GM18858 (cell line): Measurements from ENCODE around the gene P2RY8.
"Not testable (repeated sequence)": the region's sequence is repeated elsewhere in the genome, so short reads cannot be mapped to it uniquely, and the experiment has no call there.

Experiments used
- ATAC-seq: cut with Tn5 transposase; IDR thresholded peaks from one replicate; pipeline ENCODE4 v1.9.1; 2021; ENCODE audit not compliant: unreplicated experiment

Gene P2RY8

DNA sequence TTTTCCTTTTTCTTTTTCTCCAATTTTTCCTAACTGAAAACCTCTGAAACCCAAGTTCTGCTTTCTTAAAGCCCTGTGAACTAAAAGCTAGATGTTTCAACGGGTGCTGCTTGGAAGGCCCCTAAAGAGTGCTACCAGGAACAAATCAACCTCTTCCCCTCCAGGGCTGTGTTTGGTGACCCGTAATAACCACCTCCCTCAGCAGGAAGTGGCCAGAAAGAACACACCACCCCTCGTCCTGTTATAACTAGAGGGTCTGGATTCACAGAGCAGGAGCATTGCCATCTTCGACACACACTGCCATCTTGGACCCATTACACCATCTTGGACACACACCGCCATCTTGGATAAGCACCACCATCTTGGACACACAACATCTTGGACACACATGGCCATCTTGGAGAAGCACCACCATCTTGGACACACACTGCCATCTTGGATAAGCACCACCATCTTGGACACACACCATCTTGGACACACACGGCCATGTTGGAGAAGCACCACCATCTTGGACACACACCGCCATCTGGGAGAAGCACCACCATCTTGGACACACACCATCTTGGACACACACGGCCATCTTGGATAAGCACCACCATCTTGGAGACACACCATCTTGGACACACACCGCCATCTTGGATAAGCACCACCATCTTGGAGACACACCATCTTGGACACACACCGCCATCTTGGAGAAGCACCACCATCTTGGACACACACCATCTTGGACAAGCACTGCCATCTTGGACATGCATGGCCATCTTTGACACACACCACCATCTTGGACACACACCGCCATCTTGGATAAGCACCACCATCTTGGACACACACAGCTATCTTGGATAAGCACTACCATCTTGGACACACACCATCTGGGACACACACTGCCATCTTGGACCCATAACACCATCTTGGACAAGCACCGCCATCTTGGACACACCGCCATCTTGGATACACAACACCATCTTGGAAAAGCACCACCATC, 89.7 kb downstream of the P2RY8 start:
- ATAC-seq, result not testable (repeated sequence)

DNA sequence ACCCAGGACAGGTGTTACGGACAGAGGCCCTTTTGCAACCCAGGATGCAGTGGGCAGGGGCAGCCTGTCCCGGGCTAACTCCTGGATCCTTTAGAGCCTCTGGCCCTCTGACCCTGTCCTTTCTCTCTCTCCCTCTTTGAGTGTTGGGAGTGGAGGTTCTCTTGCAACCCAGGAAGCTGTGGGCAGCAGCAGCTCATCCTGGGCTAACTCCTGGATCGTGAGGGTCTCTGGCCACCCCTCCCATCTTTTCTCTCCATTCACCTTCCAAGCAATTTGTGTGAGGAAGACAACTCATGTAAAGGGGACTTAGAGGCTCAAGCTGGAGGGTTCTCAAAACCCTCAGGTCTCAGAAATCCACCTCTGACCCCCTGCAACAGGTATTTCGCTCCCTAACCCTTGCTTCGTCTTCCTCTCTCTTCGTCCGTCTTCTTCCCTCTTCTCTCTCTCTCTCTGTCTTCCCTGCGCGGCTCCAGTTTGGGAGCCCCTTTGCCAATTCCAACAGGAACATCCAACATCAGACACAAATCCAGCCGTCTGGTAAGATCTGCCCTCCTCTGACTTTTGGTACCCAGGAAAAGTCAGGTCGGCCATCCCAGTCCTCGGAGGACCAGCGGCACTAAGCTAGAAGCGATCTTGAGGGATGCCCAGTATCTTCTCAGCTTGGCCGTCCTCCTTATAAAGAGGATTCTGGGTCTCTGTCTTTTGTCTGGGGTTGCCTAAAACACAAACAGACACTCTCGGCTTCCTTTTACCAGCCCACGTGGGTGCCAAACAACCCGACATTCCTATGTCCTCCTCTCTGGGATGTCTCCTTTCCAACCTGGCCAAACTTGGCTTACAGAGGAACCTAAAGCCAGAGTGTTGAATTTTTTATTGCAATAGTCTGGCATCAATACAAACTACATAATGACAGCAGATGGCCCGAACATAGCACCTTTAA, 92.2 kb downstream of the P2RY8 start:
- no peak for ATAC-seq

DNA sequence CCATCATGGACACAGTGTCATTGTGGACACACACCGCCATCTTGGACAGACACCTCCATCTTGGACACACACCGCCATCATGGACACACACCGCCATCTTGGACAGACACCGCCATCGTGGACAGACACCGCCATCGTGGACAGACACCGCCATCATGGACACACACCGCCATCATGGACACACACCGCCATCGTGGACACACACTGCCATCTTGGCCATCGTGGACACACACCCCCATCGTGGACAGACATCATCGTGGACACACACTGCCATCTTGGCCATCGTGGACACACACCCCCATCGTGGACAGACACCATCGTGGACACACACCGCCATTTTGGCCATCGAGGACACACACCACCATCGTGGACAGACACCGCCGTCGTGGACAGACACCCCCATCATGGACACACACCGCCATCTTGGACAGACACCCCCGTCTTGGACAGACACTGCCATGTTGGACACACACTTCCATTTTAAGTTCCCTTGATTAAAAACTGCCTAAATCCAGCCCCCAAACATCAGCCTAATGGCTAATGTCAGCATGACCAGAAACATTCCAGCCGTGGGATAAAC, 93.4 kb downstream of the P2RY8 start:
- no peak for ATAC-seq

DNA sequence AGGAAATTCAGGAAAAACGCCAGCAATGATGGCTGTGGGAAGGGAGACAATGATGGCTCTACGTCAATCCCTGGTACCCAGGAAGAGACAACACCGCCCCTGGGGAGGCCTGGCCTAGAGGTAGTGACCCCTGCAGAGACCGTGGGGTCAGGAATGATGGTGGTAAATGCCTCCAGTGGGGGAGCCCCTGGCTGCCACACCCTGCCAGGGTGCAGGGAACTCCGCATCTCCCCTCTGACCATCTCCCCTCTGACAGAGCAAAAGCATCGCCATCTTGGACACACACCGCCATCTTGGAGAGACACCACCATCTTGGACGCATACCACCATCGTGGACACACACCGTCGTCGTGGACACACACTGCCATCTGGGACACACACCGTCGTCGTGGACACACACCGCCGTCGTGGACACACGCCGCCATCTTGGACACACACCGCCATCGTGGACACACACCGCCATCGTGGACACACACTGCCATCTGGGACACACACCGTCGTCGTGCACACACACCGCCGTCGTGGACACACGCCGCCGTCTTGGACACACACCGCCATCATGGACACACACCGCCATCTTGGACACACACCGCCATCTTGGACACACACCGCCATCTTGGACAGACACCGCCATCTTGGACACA, 94.1 kb downstream of the P2RY8 start:
- ATAC-seq, result no peak

DNA sequence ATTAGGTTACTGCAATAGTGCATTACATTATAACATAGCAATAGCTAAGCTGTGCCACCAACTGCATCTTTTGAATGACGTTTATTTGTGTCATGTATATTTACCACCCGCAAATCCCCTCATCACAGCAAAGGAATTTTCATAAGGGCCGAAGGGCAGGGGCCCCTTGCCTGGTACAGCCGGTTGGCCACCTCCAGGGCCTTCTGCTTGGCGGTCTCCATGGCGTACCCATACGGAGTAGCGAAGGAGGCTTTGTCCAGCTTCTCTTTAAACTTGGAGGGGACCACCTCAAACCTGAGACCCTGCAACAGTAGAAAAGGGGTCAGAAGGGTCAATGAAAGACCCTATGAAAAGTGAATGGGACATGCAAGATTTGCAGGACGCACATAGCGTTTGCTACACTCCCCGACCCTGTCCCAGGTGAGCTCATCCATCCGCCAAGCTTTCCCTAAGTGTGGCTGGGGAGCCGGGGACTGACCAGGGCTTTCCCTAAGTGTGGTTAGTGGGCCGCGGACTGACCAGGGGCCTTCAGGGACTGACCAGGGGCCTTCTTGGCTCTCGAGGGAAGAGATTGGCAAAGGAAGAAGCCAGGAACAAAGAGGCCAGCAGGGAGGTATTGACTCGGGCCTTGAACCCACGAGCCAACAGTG, 94.8 kb downstream of the P2RY8 start:
- no peak for ATAC-seq

DNA sequence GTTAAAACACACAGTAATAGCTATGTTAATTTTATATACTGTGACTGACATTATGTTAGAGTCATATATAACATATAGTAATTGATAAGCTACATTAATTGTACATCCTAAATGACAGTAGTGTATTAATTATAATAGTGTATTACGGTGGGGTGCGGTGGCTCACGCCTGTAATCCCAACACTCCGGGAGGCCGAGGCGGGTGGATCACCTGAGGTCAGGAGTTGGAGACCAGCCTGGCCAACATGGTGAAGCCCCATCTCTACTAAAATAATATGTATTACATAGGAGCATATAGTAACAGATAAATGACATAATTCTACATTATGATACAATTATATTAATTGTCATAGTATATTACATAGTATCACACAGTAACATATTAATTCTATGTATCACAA, 96.5 kb downstream of the P2RY8 start:
- ATAC-seq, result no peak

DNA sequence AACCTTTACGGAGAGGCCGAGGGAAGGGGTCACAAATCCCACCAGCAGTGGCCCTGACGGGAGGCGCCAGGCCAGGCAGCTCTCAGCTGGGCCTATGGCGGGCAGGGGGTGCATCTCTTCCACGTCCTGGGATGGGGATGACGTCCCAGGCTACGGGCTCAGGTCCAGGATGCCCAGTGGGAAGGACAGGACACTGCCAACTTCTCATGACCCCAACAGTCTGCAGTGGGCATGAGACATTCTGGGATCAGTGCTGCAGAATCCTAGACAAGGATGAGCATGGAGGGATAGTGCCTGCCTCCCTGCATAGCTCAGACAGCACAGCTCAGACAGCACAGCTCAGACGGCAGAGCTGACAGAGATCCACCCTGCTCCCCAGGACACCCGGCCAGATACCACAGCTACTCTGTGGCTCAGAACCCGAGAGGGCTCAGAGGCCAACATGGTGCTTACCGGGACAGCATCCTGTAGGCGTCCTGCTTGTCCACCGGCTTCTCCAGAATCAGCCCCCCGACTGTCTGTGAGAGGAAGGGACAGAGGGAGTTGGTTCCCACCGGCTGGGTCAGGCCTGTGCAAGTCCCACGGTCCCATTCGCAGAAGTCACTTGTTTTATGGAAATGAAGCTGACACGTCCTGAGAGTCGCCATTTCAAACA, 101.6 kb downstream of the P2RY8 start:
- ATAC-seq, result no peak

DNA sequence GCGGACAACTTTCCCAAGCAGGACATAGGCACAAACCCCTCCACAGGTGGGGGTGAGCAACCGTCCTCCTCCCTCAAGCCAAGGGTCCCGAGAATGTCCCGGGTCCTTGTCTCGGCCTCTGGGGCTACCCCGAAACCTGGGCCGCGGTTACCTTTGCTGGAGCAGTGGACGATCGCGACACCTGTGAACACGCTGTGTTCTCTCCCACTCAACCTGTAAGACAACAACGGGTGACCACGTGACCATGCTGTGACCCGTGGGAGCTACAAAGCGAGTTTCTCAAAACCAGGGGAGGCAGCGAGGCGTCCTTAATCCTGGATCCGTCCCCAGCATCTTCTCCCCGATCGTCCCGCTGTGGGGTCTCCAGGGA, 102.1 kb downstream of the P2RY8 start:
- no peak for ATAC-seq

DNA sequence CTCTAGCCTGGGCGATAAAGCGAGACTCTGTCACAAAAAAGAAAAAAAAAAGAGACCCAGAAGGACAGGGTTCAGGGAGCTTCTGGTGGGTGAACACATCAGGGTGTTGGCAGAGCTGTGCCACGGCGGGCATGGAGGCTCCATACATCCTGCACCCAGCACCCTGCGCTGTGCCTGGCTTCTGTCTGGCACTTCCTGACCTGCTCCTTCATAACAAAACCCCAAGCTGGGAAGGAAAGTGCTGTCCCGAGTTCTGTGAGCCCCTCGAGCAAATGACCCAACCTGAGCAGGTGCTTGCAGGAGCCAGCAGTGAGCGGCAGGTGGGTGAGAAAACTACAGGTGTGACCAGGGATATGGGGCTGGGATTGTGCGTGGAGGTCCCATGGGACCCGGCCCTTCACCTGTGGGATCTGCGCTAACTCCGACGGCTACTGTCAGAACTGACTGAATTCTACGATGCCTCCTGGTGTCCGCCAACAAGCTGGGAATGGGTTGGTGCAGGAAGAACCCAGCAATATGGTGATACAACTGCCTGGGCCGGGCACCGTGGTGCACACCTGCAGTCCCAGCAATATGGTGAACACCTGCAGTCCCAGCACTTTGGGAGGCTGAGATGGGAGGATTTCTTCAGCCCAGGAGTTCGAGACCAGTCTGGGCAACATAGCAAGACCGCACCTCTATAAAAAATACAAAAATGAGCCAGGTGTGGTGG, 103.2 kb downstream of the P2RY8 start:
- ATAC-seq, result no peak

DNA sequence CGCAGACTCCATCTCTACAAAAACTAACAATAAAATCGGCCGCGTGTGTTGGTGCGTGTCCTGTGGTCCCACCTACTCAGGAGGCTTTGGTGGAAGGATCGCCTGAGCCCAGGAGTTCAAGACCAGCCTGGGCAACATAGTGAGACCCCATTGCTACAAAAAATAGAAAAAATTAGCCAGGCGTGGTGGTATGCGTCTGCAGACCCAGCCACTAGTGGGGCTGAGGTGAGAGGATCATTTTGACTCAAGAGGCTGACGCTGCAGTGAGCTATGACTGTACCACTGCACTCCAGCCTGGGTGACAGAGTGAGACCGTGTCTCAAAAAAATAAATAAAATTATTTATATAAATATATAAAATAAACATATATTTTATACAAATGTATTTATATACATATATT, 106.5 kb downstream of the P2RY8 start:
- no peak for ATAC-seq

DNA sequence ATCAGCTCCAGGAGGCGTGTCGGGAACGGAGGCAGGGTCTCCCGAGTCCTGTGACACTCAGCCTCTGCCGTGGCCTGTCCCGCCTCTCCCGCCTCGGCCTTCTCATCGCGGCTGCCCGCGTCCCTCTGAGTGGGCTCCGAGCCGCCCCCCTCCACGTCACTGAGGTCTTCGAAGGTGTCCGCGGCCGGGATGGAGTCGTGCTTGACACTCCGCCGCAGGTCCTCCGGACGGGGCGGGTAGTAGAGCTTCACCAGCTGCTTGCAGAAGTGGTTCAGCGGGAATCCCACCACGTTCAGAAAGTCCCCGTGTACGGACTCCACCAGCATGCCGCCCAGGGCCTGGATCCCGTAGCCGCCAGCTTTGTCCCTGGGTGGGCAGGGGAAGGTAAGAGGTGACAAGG, 109.2 kb downstream of the P2RY8 start:
- no peak for ATAC-seq

DNA sequence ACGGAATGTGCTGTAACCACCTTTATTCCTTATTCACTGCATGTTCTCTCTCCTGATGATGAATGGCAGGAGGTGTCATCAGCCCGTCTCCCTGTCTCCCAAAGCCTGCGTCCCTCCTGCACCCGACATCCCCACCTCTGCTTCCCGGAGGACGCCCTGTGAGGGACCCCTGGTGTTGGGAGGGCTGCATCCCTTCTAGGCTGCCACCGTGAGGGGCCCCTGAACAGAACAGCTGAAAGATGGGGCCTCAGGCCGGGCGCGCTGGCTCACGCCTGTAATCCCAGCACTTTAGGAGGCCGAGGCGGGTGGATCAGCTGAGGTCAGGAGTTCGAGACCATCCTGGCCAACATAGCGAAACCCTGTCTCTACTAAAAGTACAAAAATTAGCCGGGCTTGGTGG, 110.7 kb downstream of the P2RY8 start:
- ATAC-seq, result not testable (repeated sequence)

DNA sequence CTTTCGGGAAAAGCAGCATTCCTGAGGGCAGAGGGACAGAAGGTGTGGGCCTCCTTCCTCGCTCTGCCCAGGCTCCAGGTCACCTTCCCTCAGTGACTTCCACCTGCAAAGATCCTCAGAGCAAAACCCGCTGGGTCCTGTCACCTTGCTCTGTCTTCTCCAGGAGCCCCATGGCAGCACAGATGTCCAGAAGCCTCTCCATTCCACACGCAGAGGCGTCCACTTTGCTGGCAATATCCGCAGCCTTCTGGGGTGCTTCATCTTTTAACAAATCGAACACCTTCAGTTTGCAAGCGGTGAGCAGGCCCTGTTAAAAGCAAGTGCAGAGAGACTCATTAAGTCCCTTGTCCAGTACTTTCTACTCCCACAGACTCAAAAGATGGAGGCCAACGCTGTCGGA, 111.6 kb downstream of the P2RY8 start:
- no peak for ATAC-seq

DNA sequence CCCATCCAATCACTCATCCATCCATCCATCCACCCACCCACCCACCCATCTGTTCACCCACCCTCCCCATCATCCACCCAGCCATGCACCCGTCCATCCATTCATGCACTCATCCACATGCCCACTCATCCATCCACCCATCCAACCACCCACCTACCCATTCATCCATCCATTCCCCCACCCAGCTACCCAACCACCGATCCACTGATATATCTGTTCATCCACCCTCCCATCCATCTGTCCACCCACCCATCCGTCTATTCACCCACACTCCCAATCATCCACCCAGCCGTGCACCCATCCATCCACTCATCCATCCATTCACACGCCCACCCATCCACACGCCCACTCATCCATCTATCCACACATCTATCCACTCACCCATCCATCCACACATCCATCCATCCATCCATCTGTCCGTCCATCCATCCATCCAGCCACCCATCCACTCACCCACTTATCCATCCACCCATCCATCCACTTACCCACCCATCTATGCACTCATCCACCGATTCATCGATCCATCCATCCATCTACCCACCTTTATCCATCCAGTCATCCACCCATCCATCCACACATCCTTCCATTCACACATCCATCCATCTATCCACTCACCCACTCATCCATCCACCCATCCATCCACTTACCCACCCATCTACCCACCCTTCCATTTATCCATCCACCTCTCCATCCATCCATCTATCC, 112.7 kb downstream of the P2RY8 start:
- no peak for ATAC-seq

DNA sequence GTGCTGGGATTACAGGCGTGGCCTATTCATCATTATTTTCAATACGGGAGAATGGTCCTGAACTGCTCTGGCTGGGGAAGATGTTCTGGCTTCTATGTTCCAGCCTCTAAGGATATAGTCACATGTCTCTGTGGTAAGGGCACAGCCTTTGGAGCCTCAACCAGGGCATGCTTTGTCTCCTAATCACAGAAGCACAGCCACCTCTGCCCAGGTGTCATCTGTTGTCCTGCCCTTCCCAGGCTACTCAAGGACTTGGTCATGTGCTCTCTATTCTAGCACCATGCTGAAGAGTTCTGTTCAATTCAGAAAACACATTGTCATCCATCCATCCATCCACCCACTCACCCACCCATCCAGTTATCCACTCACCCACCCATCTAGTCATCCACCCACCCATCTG, 113.8 kb downstream of the P2RY8 start:
- no peak for ATAC-seq

DNA sequence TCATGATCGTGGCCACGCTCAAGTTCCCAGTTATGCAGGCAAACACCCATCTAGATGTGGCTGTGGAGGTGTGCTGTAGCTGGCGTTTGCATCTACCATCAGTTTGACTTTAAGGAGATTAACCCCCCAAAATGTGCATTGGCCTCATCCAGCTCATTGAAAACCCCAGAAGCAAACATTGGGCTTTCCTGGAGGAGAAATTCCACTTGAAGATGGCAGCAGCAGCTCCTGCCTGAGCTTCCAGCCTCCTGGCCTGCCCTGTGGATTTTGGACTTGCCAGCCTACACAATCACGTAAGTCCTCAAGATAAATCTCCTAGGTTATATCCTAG, 114.9 kb downstream of the P2RY8 start:
- no peak for ATAC-seq

DNA sequence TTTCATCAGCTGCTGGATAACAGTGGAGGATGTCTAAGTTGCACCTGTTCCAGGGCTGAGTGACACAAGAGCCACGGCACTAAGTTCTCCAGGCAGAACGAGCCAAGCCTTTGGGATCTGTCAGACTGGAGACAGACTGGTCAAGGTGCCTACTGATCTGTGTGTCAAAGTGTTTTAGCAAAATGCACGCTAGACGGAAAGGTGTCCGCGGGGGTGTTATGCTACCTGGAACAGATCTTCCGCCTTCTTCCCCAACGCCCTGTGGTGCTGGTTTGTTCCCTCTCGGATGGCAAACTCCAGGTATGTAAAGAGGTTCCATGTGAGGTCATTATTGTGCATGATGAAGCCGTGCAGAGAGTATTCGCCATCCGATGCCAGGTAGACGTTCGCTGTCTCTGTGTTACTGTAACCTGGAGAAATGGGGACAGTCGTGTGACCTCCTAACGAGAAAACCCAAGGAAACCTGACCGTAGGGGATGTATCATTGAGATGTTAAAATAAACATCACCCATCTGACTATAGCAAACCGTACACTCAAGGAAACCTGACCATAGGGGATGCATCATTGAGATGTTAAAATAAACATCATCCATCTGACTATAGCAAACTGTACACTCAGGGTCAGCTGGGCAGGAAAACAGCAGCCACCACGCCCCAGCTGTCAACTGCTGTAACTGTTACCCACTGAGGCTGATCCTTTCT, 115.4 kb downstream of the P2RY8 start:
- ATAC-seq, result no peak

DNA sequence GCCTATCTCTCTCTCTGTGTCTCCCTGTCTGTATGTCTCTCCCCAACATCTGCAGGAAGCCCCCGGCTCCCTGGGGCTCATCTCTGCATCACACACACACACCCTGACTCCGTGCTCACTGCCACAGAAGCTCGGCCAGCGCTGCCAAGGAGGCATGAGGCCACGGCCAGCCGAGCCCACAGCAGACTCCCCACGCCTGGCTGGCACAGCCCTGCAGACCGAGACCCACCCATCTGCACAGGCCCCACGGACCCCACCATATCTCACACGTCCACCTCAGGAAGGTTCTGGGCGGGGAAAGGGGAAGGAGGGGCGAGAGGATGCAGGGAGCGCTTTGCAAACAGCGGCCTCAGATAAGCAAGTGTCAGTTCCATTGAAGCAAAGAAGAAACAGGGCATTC, 116.6 kb downstream of the P2RY8 start:
- no peak for ATAC-seq
